GM12878 (cell line): ENCODE measurements around the gene SORBS2. TPM values are rescaled to one million over a fixed set of nuclear protein-coding genes. Genes with fewer than 3 reads are reported as not detected.

Experiments used
- BCL11A ChIP-seq: IDR thresholded peaks from 2 replicates; pipeline ENCODE4 v1.6.1; 2011; ENCODE audit warnings: low read depth, low read length
- EED ChIP-seq: sonication (generic); IDR thresholded peaks from 2 replicates; pipeline ENCODE4 v1.6.1; 2016; ENCODE audit warnings: antibody characterized with exemption, low read depth
- MYC ChIP-seq: IDR thresholded peaks from 2 replicates; pipeline ENCODE4 v1.6.1; 2011; ENCODE audit warnings: mild to moderate bottlenecking, low read length, moderate library complexity, inconsistent platforms; ENCODE audit not compliant: insufficient read depth, insufficient replicate concordance, insufficient read length, severe bottlenecking
- POU2F2 ChIP-seq: IDR thresholded peaks from 3 replicates; pipeline ENCODE4 v1.6.1; 2011; ENCODE audit warnings: low read depth, mild to moderate bottlenecking, low read length, borderline replicate concordance
- RB1 ChIP-seq: fragments of 450-650 bp; formaldehyde crosslinking; IDR thresholded peaks from 2 replicates; pipeline ENCODE4 v1.6.1; 2017; ENCODE audit warnings: mild to moderate bottlenecking, borderline replicate concordance
- TBL1XR1 ChIP-seq: IDR thresholded peaks from 2 replicates; pipeline ENCODE4 v1.6.1; 2012; ENCODE audit warnings: low read depth, low read length, improper control_type of control experiment
- WRNIP1 ChIP-seq: IDR thresholded peaks from 2 replicates; pipeline ENCODE4 v1.6.1; 2011; ENCODE audit warnings: low read depth, low read length, improper control_type of control experiment, borderline replicate concordance
- polyA plus RNA-seq, 11 experiments: library from polyadenylated mRNA; depleted of rRNA in 4 of 11; unstranded in 6 of 11; stranded (reverse) in 5 of 11; fragments of >200 nt; fragmentation: Nextera tagmentation in 4 of 11; fragmentation: Illumina TruSeq in 1 of 11; extraction: Ambion mirVana in 4 of 11; extraction: Trizol in 1 of 11; gene quantifications; 1 replicate in 1 of 11; 2 replicates in 10 of 11; pipeline versions ENCODE4 v1.2.1 to v1.2.3, GENCODE V29; 2011 to 2016; ENCODE audit warnings: inconsistent platforms in 2 of 11, missing spikeins in 2 of 11, low read depth in 1 of 11
- total RNA-seq, 4 experiments: library from RNA; depleted of rRNA in 3 of 4; stranded (reverse); fragments of >200 nt in 3 of 4; fragmentation: Illumina TruSeq in 1 of 4; extraction: Trizol in 1 of 4; gene quantifications; 2 replicates each; pipeline versions ENCODE4 v1.2.1 to v1.2.3, GENCODE V29; 2013 to 2021
- TF ChIP-seq, protein P1 (sequence below): IDR thresholded peaks from 2 replicates; pipeline ENCODE4 v1.6.1; 2011; ENCODE audit warnings: mild to moderate bottlenecking, low read depth, low read length, moderate library complexity; ENCODE audit not compliant: insufficient replicate concordance
- TF ChIP-seq, protein P2 (sequence below): fragments of 450-650 bp; IDR thresholded peaks from 2 replicates; pipeline ENCODE4 v1.6.1; 2017; ENCODE audit warnings: borderline replicate concordance
- TF ChIP-seq, protein P3 (sequence below): fragments of 450-650 bp; IDR thresholded peaks from 2 replicates; pipeline ENCODE4 v1.6.1; 2017; ENCODE audit warnings: antibody characterized with exemption, mild to moderate bottlenecking, moderate library complexity
- TF ChIP-seq, protein P4 (sequence below): fragments of 150-350 bp; IDR thresholded peaks from 2 replicates; pipeline ENCODE4 v1.6.1; 2016; ENCODE audit warnings: low read depth, low read length
- TF ChIP-seq, protein P5 (sequence below): IDR thresholded peaks from 2 replicates; pipeline ENCODE4 v1.6.1; 2012; ENCODE audit warnings: low read depth, low read length, improper control_type of control experiment

Gene SORBS2
- total and polyA plus RNA-seq, 10 of the 15 experiments (the other 5 are each of a cell fraction or from before 2014, with no cell fraction given), result 0.06 to 3.0 (median 0.79) TPM

DNA sequence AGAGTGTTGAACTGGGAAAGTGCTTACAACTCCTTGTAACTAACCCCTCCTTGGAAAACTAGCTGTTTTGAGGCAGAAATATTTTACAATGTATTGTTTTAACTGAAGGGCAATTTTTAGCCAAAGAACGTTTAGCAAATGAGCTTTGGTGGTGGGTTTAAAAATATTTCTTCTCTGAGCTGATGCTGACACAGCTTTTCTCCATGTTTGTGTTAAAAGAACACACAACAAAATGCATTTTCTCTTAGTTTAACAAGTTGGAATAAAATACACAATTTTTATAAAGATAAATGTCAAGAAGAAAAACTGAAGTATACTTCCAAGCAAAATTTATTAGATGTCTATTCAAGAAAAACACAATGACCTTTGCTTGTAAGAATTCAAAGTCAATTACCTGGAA lies 226.8 kb downstream of the SORBS2 start (continued):
- TF ChIP-seq, protein P1, sequence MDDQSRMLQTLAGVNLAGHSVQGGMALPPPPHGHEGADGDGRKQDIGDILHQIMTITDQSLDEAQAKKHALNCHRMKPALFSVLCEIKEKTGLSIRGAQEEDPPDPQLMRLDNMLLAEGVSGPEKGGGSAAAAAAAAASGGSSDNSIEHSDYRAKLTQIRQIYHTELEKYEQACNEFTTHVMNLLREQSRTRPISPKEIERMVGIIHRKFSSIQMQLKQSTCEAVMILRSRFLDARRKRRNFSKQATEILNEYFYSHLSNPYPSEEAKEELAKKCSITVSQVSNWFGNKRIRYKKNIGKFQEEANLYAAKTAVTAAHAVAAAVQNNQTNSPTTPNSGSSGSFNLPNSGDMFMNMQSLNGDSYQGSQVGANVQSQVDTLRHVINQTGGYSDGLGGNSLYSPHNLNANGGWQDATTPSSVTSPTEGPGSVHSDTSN, result no peak
- no peak for TF ChIP-seq TBL1XR1
- TF ChIP-seq BCL11A, result no peak
- TF ChIP-seq, protein P2, sequence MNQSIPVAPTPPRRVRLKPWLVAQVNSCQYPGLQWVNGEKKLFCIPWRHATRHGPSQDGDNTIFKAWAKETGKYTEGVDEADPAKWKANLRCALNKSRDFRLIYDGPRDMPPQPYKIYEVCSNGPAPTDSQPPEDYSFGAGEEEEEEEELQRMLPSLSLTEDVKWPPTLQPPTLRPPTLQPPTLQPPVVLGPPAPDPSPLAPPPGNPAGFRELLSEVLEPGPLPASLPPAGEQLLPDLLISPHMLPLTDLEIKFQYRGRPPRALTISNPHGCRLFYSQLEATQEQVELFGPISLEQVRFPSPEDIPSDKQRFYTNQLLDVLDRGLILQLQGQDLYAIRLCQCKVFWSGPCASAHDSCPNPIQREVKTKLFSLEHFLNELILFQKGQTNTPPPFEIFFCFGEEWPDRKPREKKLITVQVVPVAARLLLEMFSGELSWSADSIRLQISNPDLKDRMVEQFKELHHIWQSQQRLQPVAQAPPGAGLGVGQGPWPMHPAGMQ, result no peak
- TF ChIP-seq RB1, result no peak
- TF ChIP-seq, protein P3, sequence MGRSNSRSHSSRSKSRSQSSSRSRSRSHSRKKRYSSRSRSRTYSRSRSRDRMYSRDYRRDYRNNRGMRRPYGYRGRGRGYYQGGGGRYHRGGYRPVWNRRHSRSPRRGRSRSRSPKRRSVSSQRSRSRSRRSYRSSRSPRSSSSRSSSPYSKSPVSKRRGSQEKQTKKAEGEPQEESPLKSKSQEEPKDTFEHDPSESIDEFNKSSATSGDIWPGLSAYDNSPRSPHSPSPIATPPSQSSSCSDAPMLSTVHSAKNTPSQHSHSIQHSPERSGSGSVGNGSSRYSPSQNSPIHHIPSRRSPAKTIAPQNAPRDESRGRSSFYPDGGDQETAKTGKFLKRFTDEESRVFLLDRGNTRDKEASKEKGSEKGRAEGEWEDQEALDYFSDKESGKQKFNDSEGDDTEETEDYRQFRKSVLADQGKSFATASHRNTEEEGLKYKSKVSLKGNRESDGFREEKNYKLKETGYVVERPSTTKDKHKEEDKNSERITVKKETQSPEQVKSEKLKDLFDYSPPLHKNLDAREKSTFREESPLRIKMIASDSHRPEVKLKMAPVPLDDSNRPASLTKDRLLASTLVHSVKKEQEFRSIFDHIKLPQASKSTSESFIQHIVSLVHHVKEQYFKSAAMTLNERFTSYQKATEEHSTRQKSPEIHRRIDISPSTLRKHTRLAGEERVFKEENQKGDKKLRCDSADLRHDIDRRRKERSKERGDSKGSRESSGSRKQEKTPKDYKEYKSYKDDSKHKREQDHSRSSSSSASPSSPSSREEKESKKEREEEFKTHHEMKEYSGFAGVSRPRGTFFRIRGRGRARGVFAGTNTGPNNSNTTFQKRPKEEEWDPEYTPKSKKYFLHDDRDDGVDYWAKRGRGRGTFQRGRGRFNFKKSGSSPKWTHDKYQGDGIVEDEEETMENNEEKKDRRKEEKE, result no peak
- no peak for TF ChIP-seq EED
- TF ChIP-seq, protein P4, sequence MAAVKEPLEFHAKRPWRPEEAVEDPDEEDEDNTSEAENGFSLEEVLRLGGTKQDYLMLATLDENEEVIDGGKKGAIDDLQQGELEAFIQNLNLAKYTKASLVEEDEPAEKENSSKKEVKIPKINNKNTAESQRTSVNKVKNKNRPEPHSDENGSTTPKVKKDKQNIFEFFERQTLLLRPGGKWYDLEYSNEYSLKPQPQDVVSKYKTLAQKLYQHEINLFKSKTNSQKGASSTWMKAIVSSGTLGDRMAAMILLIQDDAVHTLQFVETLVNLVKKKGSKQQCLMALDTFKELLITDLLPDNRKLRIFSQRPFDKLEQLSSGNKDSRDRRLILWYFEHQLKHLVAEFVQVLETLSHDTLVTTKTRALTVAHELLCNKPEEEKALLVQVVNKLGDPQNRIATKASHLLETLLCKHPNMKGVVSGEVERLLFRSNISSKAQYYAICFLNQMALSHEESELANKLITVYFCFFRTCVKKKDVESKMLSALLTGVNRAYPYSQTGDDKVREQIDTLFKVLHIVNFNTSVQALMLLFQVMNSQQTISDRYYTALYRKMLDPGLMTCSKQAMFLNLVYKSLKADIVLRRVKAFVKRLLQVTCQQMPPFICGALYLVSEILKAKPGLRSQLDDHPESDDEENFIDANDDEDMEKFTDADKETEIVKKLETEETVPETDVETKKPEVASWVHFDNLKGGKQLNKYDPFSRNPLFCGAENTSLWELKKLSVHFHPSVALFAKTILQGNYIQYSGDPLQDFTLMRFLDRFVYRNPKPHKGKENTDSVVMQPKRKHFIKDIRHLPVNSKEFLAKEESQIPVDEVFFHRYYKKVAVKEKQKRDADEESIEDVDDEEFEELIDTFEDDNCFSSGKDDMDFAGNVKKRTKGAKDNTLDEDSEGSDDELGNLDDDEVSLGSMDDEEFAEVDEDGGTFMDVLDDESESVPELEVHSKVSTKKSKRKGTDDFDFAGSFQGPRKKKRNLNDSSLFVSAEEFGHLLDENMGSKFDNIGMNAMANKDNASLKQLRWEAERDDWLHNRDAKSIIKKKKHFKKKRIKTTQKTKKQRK, result no peak
- TF ChIP-seq POU2F2, result no peak
- no peak for TF ChIP-seq WRNIP1
- TF ChIP-seq MYC, result no peak
- TF ChIP-seq, protein P5, sequence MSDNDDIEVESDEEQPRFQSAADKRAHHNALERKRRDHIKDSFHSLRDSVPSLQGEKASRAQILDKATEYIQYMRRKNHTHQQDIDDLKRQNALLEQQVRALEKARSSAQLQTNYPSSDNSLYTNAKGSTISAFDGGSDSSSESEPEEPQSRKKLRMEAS, result no peak
